Thymus (tissue), 11 donors: ENCODE results near the gene CCDC117. TPM values are rescaled to one million over a fixed set of nuclear protein-coding genes. Genes with fewer than 3 reads are reported as not detected.
A peak's percentile ranks its signal among the peaks of the same experiment; 100 is the strongest.
"Not testable (repeated sequence)": the region's sequence is repeated elsewhere in the genome, so short reads cannot be mapped to it uniquely, and the experiment has no call there.

Source experiments
- DNase-seq, 9 donors: peaks; one replicate each; pipeline ENCODE4 v3.0.0-alpha.2; 2013; ENCODE audit warnings: low spot score in 9 of 9, low read depth in 6 of 9, missing footprints in 1 of 9
- H3K27ac ChIP-seq, 2 donors: one replicate each; pipeline ENCODE4 v1.5.1; 2013; ENCODE audit warnings: control low read depth in 1 of 2, low read depth in 1 of 2, low read length in 1 of 2, mild to moderate bottlenecking in 1 of 2, moderate library complexity in 1 of 2
- H3K27me3 ChIP-seq, 2 donors: one replicate each; pipeline ENCODE4 v1.5.1; 2013; ENCODE audit warnings: low read length in 1 of 2; ENCODE audit not compliant: control insufficient read depth in 2 of 2, insufficient read depth in 1 of 2
- H3K36me3 ChIP-seq, 2 donors: one replicate each; pipeline ENCODE4 v1.5.1; 2013; ENCODE audit warnings: low read length in 1 of 2, mild to moderate bottlenecking in 1 of 2, moderate library complexity in 1 of 2; ENCODE audit not compliant: control insufficient read depth in 2 of 2, insufficient read depth in 2 of 2
- H3K4me1 ChIP-seq, 2 donors: one replicate each; pipeline ENCODE4 v1.5.1; 2013; ENCODE audit warnings: low read length in 2 of 2; ENCODE audit not compliant: control insufficient read depth in 2 of 2, insufficient read depth in 2 of 2
- H3K4me3 ChIP-seq, 2 donors: one replicate each; pipeline ENCODE4 v1.5.1; 2013; ENCODE audit warnings: low read length in 2 of 2, control low read depth in 1 of 2, mild to moderate bottlenecking in 1 of 2
- H3K9me3 ChIP-seq, 2 donors: one replicate each; pipeline ENCODE4 v1.5.1; 2013; ENCODE audit warnings: low read length in 1 of 2, mild to moderate bottlenecking in 1 of 2; ENCODE audit not compliant: control insufficient read depth in 2 of 2, insufficient read depth in 1 of 2
- WGBS: extraction: QIAGEN DNeasy Blood & Tissue Kit; methylation state at CpG from one replicate; pipeline ENCODE4 v1.1.7; 2013; 5-methylcytosine and 5-hydroxymethylcytosine counted together
- polyA plus RNA-seq: library from polyadenylated mRNA; stranded (reverse); fragments of 200-250 nt; gene quantifications from one replicate; pipeline ENCODE4 v1.2.3, GENCODE V29; 2013
- total RNA-seq: library from RNA; stranded (reverse); fragments of 120-200 nt; gene quantifications from one replicate; pipeline ENCODE4 v1.2.4, GENCODE V29; 2013
- donor health status: healthy.

Gene CCDC117
- total and polyA plus RNA-seq, 2 donors: 18.8 to 24.4 TPM

- H3K27ac ChIP-seq, H3K36me3 ChIP-seq, H3K9me3 ChIP-seq, DNase-seq, H3K4me3 ChIP-seq, H3K27me3 ChIP-seq: not testable (repeated sequence)
- WGBS: 98% methylated on average over 8 of the region's 8 CpGs
- H3K4me1 ChIP-seq: peaks cover 0 to 17% of the 10 kb centered on the region in 2 donors
Measured at GRCh38 chr22:28738876-28739275, 33.6 kb upstream of the CCDC117 start.

DNA sequence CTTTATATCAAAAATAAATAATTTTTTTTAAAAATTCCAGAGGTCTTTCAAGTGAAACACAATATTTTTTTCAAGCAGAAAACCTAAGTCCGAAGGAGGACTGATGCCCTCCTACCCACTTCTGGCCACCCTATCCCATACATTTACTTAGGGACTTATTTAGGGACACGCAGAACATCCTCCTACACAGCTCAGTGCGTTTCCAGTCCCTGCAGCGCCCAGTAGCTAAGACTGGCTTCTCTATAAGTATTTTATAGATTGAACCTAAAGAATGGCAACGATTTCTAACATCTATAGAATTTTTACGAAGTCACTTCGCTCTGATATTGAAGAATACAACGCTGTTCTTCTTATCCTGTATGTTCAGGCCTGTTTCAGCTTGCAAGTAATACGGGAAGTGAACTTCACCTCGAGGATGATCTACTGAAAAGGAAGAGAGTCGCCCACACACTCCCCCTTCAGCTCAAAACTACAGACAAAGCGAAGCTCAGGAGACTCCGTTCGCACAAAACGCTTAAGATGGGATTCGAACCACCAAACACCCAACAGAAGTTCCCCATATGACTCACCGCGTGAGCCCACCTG is 31.2 kb upstream of the CCDC117 start:
- 14% methylated on average over 18 of the region's 18 CpGs for WGBS
- Histone ChIP-seq H3K9me3 (no peaks in the 10 kb centered on the region), H3K27me3 (no peaks in the 10 kb centered on the region), H3K4me3 (peak overlapping the region; percentile 76 to 95), H3K36me3 (peaks cover 12 to 20% of the 10 kb centered on the region in 2 donors), H3K4me1 (peaks cover 0 to 17% of the 10 kb centered on the region in 2 donors), H3K27ac (peak overlapping the region; percentile 31 to 70)
- no peak for DNase-seq

DNA sequence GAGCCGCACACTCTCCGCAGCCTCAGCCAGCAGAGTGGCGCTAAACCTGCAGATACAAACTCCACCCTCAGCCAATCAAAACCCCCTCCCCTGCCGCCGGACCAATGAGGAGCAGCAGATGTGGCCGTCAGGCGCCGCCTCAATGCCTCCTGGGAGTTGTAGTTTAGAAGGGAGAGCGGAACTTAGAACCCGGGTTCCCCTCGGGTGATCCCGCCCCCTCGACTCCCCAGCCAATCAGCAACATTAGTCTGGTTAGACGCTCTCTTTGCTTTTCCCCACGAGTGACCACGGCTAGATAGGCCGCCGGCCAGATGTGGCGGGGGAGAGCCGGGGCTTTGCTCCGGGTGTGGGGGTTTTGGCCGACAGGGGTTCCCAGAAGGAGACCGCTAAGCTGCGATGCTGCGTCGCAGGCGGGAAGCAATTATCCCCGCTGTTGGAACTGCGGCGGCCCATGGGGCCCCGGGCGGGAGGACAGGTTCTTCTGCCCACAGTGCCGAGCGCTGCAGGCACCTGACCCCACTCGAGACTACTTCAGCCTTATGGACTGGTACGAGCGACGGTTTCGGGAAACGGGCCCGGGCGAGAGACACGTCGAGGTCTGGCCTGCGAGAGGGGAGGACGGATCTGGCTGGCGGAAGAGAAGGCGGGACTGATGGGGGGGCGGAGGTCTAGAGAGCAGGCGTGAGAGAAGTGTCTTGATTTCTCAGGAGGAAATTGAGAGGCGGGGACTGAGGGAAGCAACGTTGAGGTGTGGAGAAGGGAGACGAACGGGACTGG is 30.5 kb upstream of the CCDC117 start, which contains the start of the genes CHEK2 and HSCB:
Gene CHEK2, minus strand, starts transcription at position 36 of the 777 bp plus-strand sequence. CDS start 7,099 bp downstream, outside the sequence.
Gene HSCB, plus strand, starts transcription at position 255 of the 777 bp plus-strand sequence. Its CDS starts 57 bp downstream, at position 312.
- H3K36me3 ChIP-seq: peaks cover 12 to 22% of the 10 kb centered on the region in 2 donors
- H3K4me3 ChIP-seq: peak within 1 kb of the TSS; percentile 76 to 95
- peaks cover 0 to 17% of the 10 kb centered on the region in 2 donors for H3K4me1 ChIP-seq
- H3K27ac ChIP-seq: peak within 1 kb of the TSS; percentile 95 to 96
- peak; percentile 95 to 99 (median 97) for DNase-seq
- H3K27me3 ChIP-seq: no peaks in the 10 kb centered on the region
- no peaks in the 10 kb centered on the region for H3K9me3 ChIP-seq
- under 1% methylated on average over 54 of the region's 54 CpGs for WGBS

DNA sequence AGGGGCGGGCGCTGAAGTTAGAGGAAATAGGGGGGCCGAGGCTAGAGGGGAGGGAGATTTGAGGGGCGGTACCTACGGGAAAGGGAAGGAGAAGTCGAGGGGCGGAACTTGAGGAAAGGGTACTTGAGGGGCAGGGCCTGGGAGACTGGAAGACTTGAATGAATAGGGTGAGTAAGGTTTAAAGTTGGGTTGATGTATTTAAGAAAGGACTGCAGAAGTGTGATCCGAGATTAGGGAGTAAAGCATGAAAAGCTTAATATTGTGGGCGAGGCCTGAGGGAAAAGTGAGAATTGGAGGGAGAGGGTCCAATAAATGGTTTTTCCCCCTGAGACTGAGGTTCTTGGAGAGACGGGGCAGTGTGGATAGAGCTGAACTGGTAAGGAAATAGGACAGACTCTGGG is 29.9 kb upstream of the CCDC117 start:
- peaks cover 12 to 28% of the 10 kb centered on the region in 2 donors for H3K36me3 ChIP-seq
- peaks cover 0 to 17% of the 10 kb centered on the region in 2 donors for H3K4me1 ChIP-seq
- WGBS: 7% methylated on average over 10 of the region's 10 CpGs
- H3K27me3 ChIP-seq: no peaks in the 10 kb centered on the region
- H3K9me3 ChIP-seq: no peaks in the 10 kb centered on the region
- DNase-seq: no peak
- peak overlapping the region; percentile 76 to 95 for H3K4me3 ChIP-seq
- peak overlapping the region; percentile 95 to 96 for H3K27ac ChIP-seq

GRCh38 chr22:28743852-28744251 is 28.6 kb upstream of the CCDC117 start:
- DNase-seq: no peak
- H3K4me1 ChIP-seq: peaks cover 0 to 17% of the 10 kb centered on the region in 2 donors
- no peak overlapping the region for H3K27ac ChIP-seq
- WGBS: 97% methylated on average over 3 of the region's 3 CpGs
- no peak overlapping the region for H3K4me3 ChIP-seq
- no peaks in the 10 kb centered on the region for H3K9me3 ChIP-seq
- H3K36me3 ChIP-seq: peaks cover 17 to 33% of the 10 kb centered on the region in 2 donors
- H3K27me3 ChIP-seq: no peaks in the 10 kb centered on the region

DNA sequence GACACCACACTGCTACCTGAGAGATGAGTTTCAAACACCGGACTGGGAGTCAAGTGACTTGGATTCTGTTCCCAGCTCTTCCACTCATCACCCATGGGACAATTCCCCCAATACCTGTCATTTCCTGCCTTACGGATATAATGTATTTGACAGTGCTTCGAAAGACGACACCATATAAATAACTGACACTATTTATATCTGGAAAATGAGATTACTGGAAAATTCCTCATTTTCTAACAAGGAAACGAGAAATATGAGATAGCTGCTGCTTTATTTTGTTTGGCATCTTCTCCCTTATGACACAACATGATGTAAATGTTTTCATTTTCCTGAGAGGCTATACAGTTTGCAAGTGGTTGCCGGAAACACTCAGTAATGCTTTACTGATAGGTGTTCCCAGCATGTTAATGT is 22.0 kb upstream of the CCDC117 start:
- no peaks in the 10 kb centered on the region for H3K9me3 ChIP-seq
- no peak for DNase-seq
- WGBS: 95% methylated on average over 6 of the region's 6 CpGs
- no peak overlapping the region for H3K4me3 ChIP-seq
- H3K4me1 ChIP-seq: no peaks in the 10 kb centered on the region
- H3K27me3 ChIP-seq: no peaks in the 10 kb centered on the region
- H3K27ac ChIP-seq: peak overlapping the region in 1 of 2 donors; percentile 69
- peaks cover 5 to 18% of the 10 kb centered on the region in 2 donors for H3K36me3 ChIP-seq

DNA sequence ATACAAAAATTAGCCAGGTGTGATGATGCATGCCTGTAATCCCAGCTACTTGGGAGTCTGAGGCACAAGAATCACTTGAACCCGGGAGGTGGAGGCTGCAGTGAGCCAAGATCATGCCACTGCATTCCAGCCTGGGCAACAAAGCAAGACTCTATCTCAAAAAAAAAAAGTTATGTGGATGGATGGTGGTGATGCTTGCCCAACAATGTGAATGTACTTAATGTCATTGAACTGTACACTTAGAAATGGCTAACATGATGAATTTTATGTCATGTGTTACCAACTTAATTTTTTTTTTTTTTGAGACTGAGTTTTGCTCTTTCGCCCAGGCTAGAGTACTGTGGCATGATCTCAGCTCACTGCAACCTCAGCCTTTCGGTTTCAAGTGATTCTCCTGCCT is 18.0 kb upstream of the CCDC117 start:
- DNase-seq, H3K36me3 ChIP-seq, H3K4me1 ChIP-seq, H3K9me3 ChIP-seq, H3K27me3 ChIP-seq, H3K27ac ChIP-seq, H3K4me3 ChIP-seq: not testable (repeated sequence)
- WGBS: 98% methylated on average over 3 of the region's 3 CpGs

GRCh38 chr22:28759861-28760560 is 12.5 kb upstream of the CCDC117 start:
- 90% methylated on average over 3 of the region's 3 CpGs for WGBS
- H3K9me3 ChIP-seq: no peaks in the 10 kb centered on the region
- no peak for DNase-seq
- H3K4me1 ChIP-seq: peaks cover 0 to 2% of the 10 kb centered on the region in 2 donors
- H3K27ac ChIP-seq: peak overlapping the region in 1 of 2 donors; percentile 36
- no peak overlapping the region for H3K4me3 ChIP-seq
- H3K36me3 ChIP-seq: no peaks in the 10 kb centered on the region
- H3K27me3 ChIP-seq: no peaks in the 10 kb centered on the region

DNA sequence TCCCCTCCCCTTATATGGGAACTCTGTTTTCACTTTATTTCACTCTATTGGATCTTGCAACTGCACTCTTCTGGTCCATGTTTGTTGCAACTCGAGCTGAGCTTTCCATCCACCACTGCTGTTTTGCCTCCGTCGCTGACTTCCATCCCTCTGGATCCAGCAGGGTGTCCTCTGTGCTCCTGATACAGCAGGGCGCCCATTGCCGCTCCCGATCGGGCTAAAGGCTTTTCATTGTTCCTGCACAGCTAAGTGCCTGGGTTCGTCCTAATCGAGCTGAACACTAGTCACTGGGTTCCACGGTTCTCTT is 11.1 kb upstream of the CCDC117 start:
- H3K27ac ChIP-seq: no peak overlapping the region
- peaks cover 0 to 2% of the 10 kb centered on the region in 2 donors for H3K4me1 ChIP-seq
- no peak for DNase-seq
- H3K4me3 ChIP-seq: no peak overlapping the region
- no peaks in the 10 kb centered on the region for H3K9me3 ChIP-seq
- WGBS: 97% methylated on average over 10 of the region's 10 CpGs
- no peaks in the 10 kb centered on the region for H3K27me3 ChIP-seq
- H3K36me3 ChIP-seq: no peaks in the 10 kb centered on the region
